T-helper 1 cell treated with Interleukin-12 subunit alpha and Interleukin-12 subunit beta and Interleukin-4 antibody, amounts not matched to agents 30 ng/mL and 1 ng/mL, for 36 hours (primary cell): Measurements from ENCODE around the gene CHST3. TPM values are rescaled to one million over a fixed set of nuclear protein-coding genes. Genes with fewer than 3 reads are reported as not detected.
"Not testable (repeated sequence)": the region's sequence is repeated elsewhere in the genome, so short reads cannot be mapped to it uniquely, and the experiment has no call there.

Experiments
- intact Hi-C: fragments of 100-400 bp; cut with micrococcal nuclease; formaldehyde crosslinking; loops from one replicate; pipeline ENCODE4 v1.15.1; 2024
- total RNA-seq: library from RNA; stranded (reverse); gene quantifications from 2 replicates; pipeline ENCODE4 v1.2.3, GENCODE V29; 2022

CHST3 gene, protein sequence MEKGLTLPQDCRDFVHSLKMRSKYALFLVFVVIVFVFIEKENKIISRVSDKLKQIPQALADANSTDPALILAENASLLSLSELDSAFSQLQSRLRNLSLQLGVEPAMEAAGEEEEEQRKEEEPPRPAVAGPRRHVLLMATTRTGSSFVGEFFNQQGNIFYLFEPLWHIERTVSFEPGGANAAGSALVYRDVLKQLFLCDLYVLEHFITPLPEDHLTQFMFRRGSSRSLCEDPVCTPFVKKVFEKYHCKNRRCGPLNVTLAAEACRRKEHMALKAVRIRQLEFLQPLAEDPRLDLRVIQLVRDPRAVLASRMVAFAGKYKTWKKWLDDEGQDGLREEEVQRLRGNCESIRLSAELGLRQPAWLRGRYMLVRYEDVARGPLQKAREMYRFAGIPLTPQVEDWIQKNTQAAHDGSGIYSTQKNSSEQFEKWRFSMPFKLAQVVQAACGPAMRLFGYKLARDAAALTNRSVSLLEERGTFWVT
- total RNA-seq, result not detected in 2 replicates

GRCh38 chr10:71964098-71964742 is at the start of gene CHST3:
CHST3 (plus strand) TSS chr10:71964395; CDS start chr10:72005843, 41,448 bp downstream.
- intact Hi-C loops, result no loop called here

DNA sequence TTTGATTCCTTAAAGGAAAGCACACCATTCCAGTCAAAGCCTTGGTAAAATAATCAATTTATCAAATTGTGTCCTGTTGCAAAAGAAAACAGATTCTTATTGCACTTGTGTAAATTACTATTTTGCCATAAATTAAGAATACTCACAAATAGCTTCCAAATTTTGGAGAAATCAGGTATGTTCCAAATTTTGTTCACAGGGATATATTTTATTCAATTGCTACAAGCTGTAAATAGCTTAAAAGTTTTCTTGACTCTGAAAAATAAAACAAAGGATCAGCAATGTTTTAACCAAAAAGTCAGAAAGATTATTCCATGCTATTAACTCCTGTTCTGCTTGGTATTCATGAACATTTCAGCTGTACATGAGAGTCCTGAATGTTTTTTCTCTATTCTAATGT is 47.4 kb upstream of the CHST3 start:
- intact Hi-C loops, result no loop called here

DNA sequence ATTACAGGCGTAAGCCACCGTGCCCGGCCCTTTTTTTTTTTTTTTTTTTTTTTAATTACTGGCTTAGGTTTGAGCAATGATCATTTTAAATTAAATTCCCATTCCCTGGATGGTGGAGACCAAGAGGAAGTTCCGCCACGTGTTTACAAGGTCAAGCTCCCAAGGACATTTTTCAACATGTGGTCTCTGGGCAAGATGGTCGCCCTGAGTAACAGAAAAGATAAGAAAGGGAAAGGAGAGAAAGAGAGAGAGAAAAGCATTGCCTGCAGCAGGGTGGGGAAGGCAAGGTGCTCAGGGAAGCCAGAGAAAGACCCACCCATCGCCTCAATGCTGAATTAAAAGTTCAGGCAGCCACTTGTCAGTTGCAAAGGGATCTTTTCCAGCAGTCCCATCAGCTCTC is 45.2 kb upstream of the CHST3 start:
- intact Hi-C loops, result no loop called here

GRCh38 chr10:71919956-71920539 is 44.1 kb upstream of the CHST3 start:
- intact Hi-C loops, result not testable (repeated sequence)

- intact Hi-C loops, result no loop called here
Observed at GRCh38 chr10:71920540-71921323, 43.5 kb upstream of the CHST3 start.

DNA sequence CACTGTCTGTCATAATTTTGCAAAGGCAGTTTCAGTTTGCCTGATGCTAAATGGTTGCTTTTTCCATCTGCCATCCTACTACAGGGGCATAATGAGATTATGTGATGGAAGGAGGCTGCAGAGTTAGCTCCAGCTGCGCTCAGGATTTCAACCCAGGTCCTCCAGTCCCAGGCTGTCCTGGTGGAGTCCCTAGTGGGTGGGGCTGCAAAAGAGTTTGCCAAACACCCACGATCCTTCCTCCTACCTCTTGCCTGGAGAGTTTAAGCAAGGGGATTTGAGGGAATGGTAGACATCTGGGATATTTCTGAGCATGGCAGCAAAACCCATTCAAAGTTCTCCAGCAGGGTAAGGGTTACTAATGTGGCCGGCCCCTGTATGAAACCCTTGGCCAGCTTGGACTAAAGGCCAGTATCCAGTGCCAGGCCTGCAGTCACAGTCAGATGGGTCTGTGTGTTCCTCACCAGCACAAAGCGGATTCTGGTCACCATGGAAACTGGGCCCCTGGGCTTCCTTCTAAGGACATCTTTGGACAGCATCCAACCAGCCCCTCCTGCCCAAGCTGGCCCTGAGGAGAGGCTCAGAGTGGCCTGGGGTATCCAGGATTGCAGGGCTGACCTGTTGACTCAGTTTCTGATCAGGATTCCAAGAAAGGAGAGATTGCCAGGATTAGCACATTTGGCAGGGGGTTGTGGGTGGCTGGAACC is 42.7 kb upstream of the CHST3 start:
- intact Hi-C loops, result no loop called here

DNA sequence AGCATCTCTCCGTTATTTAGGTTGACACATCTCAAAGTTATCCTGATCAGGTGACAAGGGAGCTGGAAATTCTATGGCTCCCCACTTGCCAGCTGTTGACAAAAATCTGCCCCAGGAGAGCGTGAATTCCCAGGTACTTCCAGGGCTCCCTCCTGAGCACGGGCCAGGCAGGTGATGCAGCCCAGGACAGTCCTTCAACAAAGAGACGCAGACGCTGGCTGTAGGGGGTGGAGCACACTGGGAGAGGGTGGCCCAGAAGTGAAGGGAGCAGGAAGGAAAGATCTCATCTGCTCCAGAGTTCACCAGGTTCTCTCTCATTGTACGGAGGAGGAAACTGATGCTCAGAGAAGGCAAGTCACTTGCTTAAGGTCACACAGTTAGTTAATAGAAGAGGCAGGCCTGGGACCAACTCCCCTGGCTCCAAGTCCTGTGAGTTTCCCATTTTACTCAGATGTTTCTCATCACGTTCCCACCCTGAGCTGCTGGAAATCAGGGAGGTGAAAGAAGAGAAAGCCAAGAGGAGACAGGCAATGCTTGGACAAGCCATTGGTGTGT is 41.0 kb upstream of the CHST3 start:
- intact Hi-C loops, result no loop called here

DNA sequence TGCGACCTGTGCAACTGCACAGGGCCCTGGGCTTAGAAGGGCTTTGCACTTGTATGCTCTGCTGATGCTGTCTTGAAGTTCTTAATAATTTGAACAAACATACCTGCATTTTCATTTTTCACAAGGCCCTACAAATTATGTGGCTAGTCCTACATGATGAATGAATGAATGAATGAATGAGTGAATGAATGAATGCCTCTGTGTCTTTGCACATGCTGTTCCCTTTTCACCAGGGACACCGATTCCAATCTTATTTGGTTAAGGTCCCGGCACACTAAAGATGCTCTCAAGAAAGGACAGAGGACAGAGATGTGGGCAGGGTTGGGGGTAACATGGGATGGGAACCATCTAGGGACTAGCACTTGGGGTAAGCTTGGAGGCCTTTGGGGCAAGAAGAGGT is 39.4 kb upstream of the CHST3 start:
- intact Hi-C loops, result no loop called here

DNA sequence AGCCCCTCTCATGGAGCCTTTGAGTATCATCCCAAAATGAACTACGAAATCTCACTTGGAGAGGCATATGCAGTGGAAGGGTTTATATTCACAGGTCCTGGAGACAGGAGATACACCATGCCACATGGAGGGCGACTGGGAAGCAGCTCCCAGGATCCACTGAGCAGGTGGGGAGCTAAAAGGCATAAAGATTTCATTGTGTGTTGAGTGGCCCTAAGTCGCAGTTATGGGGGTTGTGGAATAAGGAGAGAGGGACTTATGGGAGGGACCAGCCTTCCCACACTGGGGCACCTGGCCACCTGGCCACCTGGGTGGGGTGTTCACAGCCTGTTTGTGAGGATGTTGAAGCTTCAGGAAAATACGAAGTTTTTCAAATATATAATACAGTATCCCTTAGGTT is 37.0 kb upstream of the CHST3 start:
- intact Hi-C loops, result no loop called here

DNA sequence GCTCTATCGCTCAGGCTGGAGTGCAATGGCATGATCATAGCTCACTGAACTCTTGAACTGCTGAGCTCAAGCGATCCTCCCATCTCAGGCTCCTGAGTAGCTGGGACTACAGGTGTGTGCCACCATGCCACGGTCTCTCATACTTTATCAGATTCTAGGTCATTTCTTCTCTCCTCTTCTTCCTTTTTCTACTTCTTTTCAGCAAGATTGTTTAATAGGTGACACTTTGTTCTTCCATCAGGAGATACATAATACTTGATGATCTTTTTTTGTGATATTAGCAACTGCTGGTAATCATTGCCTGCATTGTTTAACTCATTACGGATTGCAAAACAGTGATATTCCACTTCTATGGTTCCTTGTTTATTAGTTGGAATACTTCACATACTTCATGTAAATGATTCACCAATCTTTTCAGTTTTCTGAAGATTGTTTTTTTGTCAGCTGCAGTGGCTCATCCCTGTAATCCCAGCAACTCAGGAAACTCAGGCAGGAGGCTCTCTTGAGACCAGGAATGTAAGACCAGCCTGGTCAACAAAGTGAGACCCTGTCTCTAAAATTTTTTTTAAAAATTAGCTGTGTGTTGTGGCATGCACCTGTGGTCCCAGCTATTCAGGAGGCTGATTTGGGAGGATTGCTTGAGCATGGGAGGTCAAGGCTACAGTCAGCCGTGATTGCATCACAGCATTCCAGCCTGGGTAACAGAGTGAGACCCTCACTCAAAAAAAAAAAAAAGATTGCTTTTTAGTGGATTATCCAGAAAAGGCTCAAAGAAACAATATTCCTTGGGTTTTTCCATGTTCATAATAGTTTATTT is 36.2 kb upstream of the CHST3 start:
- intact Hi-C loops, result no loop called here

DNA sequence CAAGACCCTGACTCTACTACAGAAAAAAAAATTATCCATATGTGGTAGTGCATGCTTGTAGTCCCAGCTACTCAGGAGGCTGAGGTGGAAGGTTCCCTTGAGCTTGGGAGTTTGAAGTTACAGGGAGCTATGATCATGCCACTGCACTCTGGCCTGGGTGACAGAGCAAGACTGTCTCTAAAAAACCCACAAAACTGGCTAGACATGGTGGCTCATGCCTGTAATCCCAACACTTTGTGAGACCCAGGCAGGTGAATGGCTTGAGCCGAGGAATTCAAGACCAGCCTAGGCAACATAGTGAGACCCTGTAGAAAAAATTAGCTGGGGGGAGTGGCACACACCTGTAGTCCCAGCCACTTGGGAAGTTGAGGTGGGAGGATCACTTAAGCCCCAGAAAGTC is 32.9 kb upstream of the CHST3 start:
- intact Hi-C loops, result no loop called here

DNA sequence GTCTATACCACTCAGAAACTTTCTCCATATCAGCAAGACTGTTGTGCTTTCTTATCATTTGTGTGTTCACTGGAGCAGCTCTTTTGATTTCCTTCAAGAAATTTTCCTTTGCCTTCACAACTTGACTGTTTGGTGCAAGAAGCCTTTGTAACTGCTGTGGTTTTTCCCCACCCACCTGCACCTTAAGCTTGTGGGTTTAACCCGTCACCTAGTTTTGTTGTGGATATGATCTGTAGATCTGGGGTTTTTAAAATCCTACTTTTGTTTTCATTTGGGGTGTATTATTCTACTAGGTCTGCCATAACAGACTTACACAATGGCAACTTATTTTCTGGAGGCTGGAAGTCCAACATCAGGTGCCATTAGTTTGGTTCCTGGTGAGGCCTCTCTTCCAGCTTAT is 30.5 kb upstream of the CHST3 start:
- intact Hi-C loops, result loop anchor here (1.0 kb wide), 1 partner anchor 37 kb away; no protein-coding TSS in a partner anchor

DNA sequence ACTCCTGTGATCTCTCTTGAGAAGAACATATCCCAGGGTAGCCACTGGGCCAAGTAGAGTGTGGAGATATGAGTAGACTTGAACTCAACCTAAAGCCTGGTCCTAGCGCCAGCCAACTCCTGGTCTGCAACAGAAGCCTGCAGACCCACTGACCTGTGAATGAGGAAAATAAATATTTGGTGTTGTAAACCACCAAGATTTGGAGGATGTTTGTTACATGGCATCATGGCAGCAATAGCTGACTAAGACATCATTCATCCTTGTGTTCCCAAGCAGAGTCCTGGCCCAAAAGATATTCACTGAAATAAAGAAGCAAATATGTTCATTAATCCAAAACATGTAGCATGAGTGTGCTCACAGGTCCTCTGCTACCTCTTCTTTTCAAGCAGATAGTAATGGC is 26.0 kb upstream of the CHST3 start:
- intact Hi-C loops, result no loop called here

DNA sequence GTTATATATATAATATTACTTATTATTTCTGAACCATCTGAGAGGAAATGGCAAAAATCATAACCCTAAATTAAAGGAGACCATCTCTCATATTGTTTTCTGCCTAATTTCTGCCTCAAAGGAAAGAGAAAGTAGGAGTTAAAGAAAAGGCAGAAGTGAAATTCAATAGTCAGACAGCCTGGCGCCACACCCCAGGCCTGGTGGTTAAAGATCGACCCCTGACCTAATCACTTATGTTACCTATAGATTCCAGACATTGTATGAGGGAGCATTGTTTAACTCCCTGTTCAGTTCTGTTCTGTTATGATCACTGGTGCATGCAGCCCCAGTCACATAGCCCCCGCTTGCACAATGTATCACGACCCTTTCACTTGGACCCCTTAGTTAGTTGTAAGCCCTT is 24.9 kb upstream of the CHST3 start:
- intact Hi-C loops, result no loop called here

- intact Hi-C loops, result no loop called here
Observed at GRCh38 chr10:71939861-71940474, 24.2 kb upstream of the CHST3 start.

GRCh38 chr10:71940752-71941151 is 23.4 kb upstream of the CHST3 start:
- intact Hi-C loops, result no loop called here

GRCh38 chr10:71941318-71941717 is 22.9 kb upstream of the CHST3 start:
- intact Hi-C loops, result no loop called here

- intact Hi-C loops, result no loop called here
Observed at GRCh38 chr10:71945819-71946474, 18.2 kb upstream of the CHST3 start.

GRCh38 chr10:71946700-71947099 is 17.5 kb upstream of the CHST3 start:
- intact Hi-C loops, result no loop called here
